DND-41 (cell line): Measurements from ENCODE around the gene UCK2.

Source experiments
- ATAC-seq: fragments of 200-7000 bp; cut with Tn5 transposase; 3 replicates; pipeline ENCODE4 v1.9.1; 2021; ENCODE audit warnings: low read depth; ENCODE audit not compliant: insufficient read depth
- DNase-seq: peaks from one replicate; pipeline ENCODE4 v3.0.0-alpha.2; 2020
- H2AFZ ChIP-seq: 2 replicates; pipeline ENCODE4 v1.6.0; 2012; ENCODE audit warnings: low read depth, low read length
- H3K27ac ChIP-seq: 2 replicates; pipeline ENCODE4 v1.5.1; 2012; ENCODE audit warnings: low read length, inconsistent platforms
- H3K27me3 ChIP-seq: fragments of 200-600 bp; sonication (generic); 2 replicates; pipeline ENCODE4 v1.6.0; 2012; ENCODE audit warnings: low read length, mild to moderate bottlenecking, inconsistent platforms; ENCODE audit not compliant: insufficient read depth, poor library complexity
- H3K36me3 ChIP-seq: 2 replicates; pipeline ENCODE4 v1.5.1; 2012; ENCODE audit warnings: low read length, inconsistent platforms; ENCODE audit not compliant: insufficient read depth
- H3K4me1 ChIP-seq: 2 replicates; pipeline ENCODE4 v1.5.1; 2012; ENCODE audit warnings: mild to moderate bottlenecking, low read length; ENCODE audit not compliant: insufficient read depth
- H3K4me2 ChIP-seq: 2 replicates; pipeline ENCODE4 v1.6.0; 2012; ENCODE audit warnings: mild to moderate bottlenecking, moderate library complexity, low read length, inconsistent platforms; ENCODE audit not compliant: insufficient read depth
- H3K4me3 ChIP-seq, 2 experiments: fragments of 200-600 bp in 1 of 2; shearing (Covaris generic) in 1 of 2; 2 replicates each; pipeline ENCODE4 v1.5.1; 2012 to 2016; ENCODE audit warnings: inconsistent platforms in 2 of 2, low read length in 2 of 2, mild to moderate bottlenecking in 2 of 2, low read depth in 1 of 2, moderate library complexity in 1 of 2
- H3K79me2 ChIP-seq: 2 replicates; pipeline ENCODE4 v1.6.0; 2012; ENCODE audit warnings: low read length, inconsistent platforms; ENCODE audit not compliant: insufficient read depth
- H3K9ac ChIP-seq: 2 replicates; pipeline ENCODE4 v1.6.0; 2012; ENCODE audit warnings: low read depth, mild to moderate bottlenecking, inconsistent platforms, low read length, moderate library complexity
- H3K9me3 ChIP-seq: 2 replicates; pipeline ENCODE4 v1.5.1; 2012; ENCODE audit warnings: low read length, moderate library complexity, mild to moderate bottlenecking, inconsistent platforms; ENCODE audit not compliant: insufficient read depth, severe bottlenecking
- H4K20me1 ChIP-seq: 2 replicates; pipeline ENCODE4 v1.6.0; 2012; ENCODE audit warnings: low read length; ENCODE audit not compliant: insufficient read depth
- CTCF ChIP-seq: IDR thresholded peaks from 2 replicates; pipeline ENCODE4 v1.5.1; 2012; ENCODE audit warnings: borderline replicate concordance, low read length, moderate library complexity, mild to moderate bottlenecking; ENCODE audit not compliant: poor library complexity, severe bottlenecking; ENCODE audit errors: extremely low read depth
- EZH2 ChIP-seq: IDR thresholded peaks from 3 replicates; pipeline ENCODE4 v1.6.1; 2012; ENCODE audit warnings: borderline replicate concordance, low read depth, mild to moderate bottlenecking, moderate library complexity, low read length, inconsistent platforms; ENCODE audit not compliant: severe bottlenecking

The UCK2 gene

GRCh38 chr1:165860065-165860464 lies 32.7 kb downstream of the UCK2 start:
- Histone ChIP-seq H3K9ac (no peak overlapping the region), H3K36me3 (peaks cover 40% of the 10 kb centered on the region), H3K9me3 (no peaks in the 10 kb centered on the region), H3K27ac (peak overlapping the region; percentile 77), H4K20me1 (peaks cover 70% of the 10 kb centered on the region), H3K4me2 (no peak overlapping the region), H2AFZ (no peak overlapping the region), H3K4me3 (no peak overlapping the region), H3K4me1 (peaks cover 97% of the 10 kb centered on the region), H3K79me2 (peaks cover 98% of the 10 kb centered on the region), H3K27me3 (no peaks in the 10 kb centered on the region)
- DNase-seq (no peak), ATAC-seq (no peak)
- no peak for TF ChIP-seq CTCF
- TF ChIP-seq EZH2: no peak

GRCh38 chr1:165861911-165862310 lies 34.5 kb downstream of the UCK2 start:
- peaks cover 69% of the 10 kb centered on the region for H4K20me1 ChIP-seq
- peak overlapping the region; percentile 81 for H3K27ac ChIP-seq

GRCh38 chr1:165862448-165862847 lies 35.0 kb downstream of the UCK2 start:
- peak; percentile 74 for ATAC-seq
- H4K20me1 ChIP-seq: peaks cover 64% of the 10 kb centered on the region
- H3K27me3 ChIP-seq: no peaks in the 10 kb centered on the region

More at GRCh38 chr1:165861911-165862310, 34.5 kb downstream of the UCK2 start:
- peak overlapping the region; percentile 30 for H3K9ac ChIP-seq
- peak overlapping the region; percentile 24 for H3K4me2 ChIP-seq
- peaks cover 53% of the 10 kb centered on the region for H3K36me3 ChIP-seq
- no peak for DNase-seq
- no peak for ATAC-seq
- H3K4me3 ChIP-seq: no peak overlapping the region
- H3K4me1 ChIP-seq: peaks cover 97% of the 10 kb centered on the region
- no peak for TF ChIP-seq CTCF
- no peaks in the 10 kb centered on the region for H3K9me3 ChIP-seq
- no peak overlapping the region for H2AFZ ChIP-seq
- H3K27me3 ChIP-seq: no peaks in the 10 kb centered on the region
- peaks cover 98% of the 10 kb centered on the region for H3K79me2 ChIP-seq

More at GRCh38 chr1:165862448-165862847, 35.0 kb downstream of the UCK2 start:
- H3K36me3 ChIP-seq: peaks cover 53% of the 10 kb centered on the region
- no peak overlapping the region for H3K4me3 ChIP-seq
- peak; percentile 43 for DNase-seq
- TF ChIP-seq EZH2 (no peak), CTCF (no peak)
- H3K27ac ChIP-seq: peak overlapping the region; percentile 81
- H3K9ac ChIP-seq: peak overlapping the region; percentile 30
- peak overlapping the region; percentile 24 for H3K4me2 ChIP-seq
- H3K4me1 ChIP-seq: peaks cover 97% of the 10 kb centered on the region
- H3K79me2 ChIP-seq: peaks cover 98% of the 10 kb centered on the region
- no peak overlapping the region for H2AFZ ChIP-seq
- H3K9me3 ChIP-seq: no peaks in the 10 kb centered on the region
